DND-41 (cell line): ENCODE data around the gene APCDD1L.

Experiments used
- ATAC-seq: fragments of 200-7000 bp; cut with Tn5 transposase; 3 replicates; pipeline ENCODE4 v1.9.1; 2021; ENCODE audit warnings: low read depth; ENCODE audit not compliant: insufficient read depth
- DNase-seq: peaks from one replicate; pipeline ENCODE4 v3.0.0-alpha.2; 2020
- H2AFZ ChIP-seq: 2 replicates; pipeline ENCODE4 v1.6.0; 2012; ENCODE audit warnings: low read depth, low read length
- H3K27ac ChIP-seq: 2 replicates; pipeline ENCODE4 v1.5.1; 2012; ENCODE audit warnings: low read length, inconsistent platforms
- H3K27me3 ChIP-seq: fragments of 200-600 bp; sonication (generic); 2 replicates; pipeline ENCODE4 v1.6.0; 2012; ENCODE audit warnings: low read length, mild to moderate bottlenecking, inconsistent platforms; ENCODE audit not compliant: insufficient read depth, poor library complexity
- H3K36me3 ChIP-seq: 2 replicates; pipeline ENCODE4 v1.5.1; 2012; ENCODE audit warnings: low read length, inconsistent platforms; ENCODE audit not compliant: insufficient read depth
- H3K4me1 ChIP-seq: 2 replicates; pipeline ENCODE4 v1.5.1; 2012; ENCODE audit warnings: mild to moderate bottlenecking, low read length; ENCODE audit not compliant: insufficient read depth
- H3K4me2 ChIP-seq: 2 replicates; pipeline ENCODE4 v1.6.0; 2012; ENCODE audit warnings: mild to moderate bottlenecking, moderate library complexity, low read length, inconsistent platforms; ENCODE audit not compliant: insufficient read depth
- H3K4me3 ChIP-seq, 2 experiments: fragments of 200-600 bp in 1 of 2; shearing (Covaris generic) in 1 of 2; 2 replicates each; pipeline ENCODE4 v1.5.1; 2012 to 2016; ENCODE audit warnings: inconsistent platforms in 2 of 2, low read length in 2 of 2, mild to moderate bottlenecking in 2 of 2, low read depth in 1 of 2, moderate library complexity in 1 of 2
- H3K79me2 ChIP-seq: 2 replicates; pipeline ENCODE4 v1.6.0; 2012; ENCODE audit warnings: low read length, inconsistent platforms; ENCODE audit not compliant: insufficient read depth
- H3K9ac ChIP-seq: 2 replicates; pipeline ENCODE4 v1.6.0; 2012; ENCODE audit warnings: low read depth, mild to moderate bottlenecking, inconsistent platforms, low read length, moderate library complexity
- H3K9me3 ChIP-seq: 2 replicates; pipeline ENCODE4 v1.5.1; 2012; ENCODE audit warnings: low read length, moderate library complexity, mild to moderate bottlenecking, inconsistent platforms; ENCODE audit not compliant: insufficient read depth, severe bottlenecking
- H4K20me1 ChIP-seq: 2 replicates; pipeline ENCODE4 v1.6.0; 2012; ENCODE audit warnings: low read length; ENCODE audit not compliant: insufficient read depth
- CTCF ChIP-seq: IDR thresholded peaks from 2 replicates; pipeline ENCODE4 v1.5.1; 2012; ENCODE audit warnings: borderline replicate concordance, low read length, moderate library complexity, mild to moderate bottlenecking; ENCODE audit not compliant: poor library complexity, severe bottlenecking; ENCODE audit errors: extremely low read depth
- EZH2 ChIP-seq: IDR thresholded peaks from 3 replicates; pipeline ENCODE4 v1.6.1; 2012; ENCODE audit warnings: borderline replicate concordance, low read depth, mild to moderate bottlenecking, moderate library complexity, low read length, inconsistent platforms; ENCODE audit not compliant: severe bottlenecking

The APCDD1L gene

GRCh38 chr20:58546416-58546711 lies 31.2 kb upstream of the APCDD1L start:
- ATAC-seq, result no peak
- no peaks in the 10 kb centered on the region for H3K36me3 ChIP-seq

GRCh38 chr20:58545565-58546415 lies 30.6 kb upstream of the APCDD1L start:
- Histone ChIP-seq H3K4me1 (no peaks in the 10 kb centered on the region), H3K4me3 (no peak overlapping the region), H2AFZ (no peak overlapping the region), H3K79me2 (no peaks in the 10 kb centered on the region), H3K27ac (no peak overlapping the region), H3K27me3 (no peaks in the 10 kb centered on the region), H3K9ac (no peak overlapping the region), H4K20me1 (peaks cover 3% of the 10 kb centered on the region; the same call in 1 of the 2 replicates), H3K4me2 (no peak overlapping the region), H3K9me3 (no peaks in the 10 kb centered on the region), H3K36me3 (no peaks in the 10 kb centered on the region)
- DNase-seq (no peak), ATAC-seq (no peak)
- TF ChIP-seq EZH2 (no peak), CTCF (no peak)

More at GRCh38 chr20:58546416-58546711, 31.2 kb upstream of the APCDD1L start:
- no peak overlapping the region for H2AFZ ChIP-seq
- no peaks in the 10 kb centered on the region for H3K79me2 ChIP-seq
- H3K27ac ChIP-seq, result no peak overlapping the region
- no peaks in the 10 kb centered on the region for H3K4me1 ChIP-seq
- H4K20me1 ChIP-seq, result peaks cover 3% of the 10 kb centered on the region; the same call in 1 of the 2 replicates
- no peaks in the 10 kb centered on the region for H3K9me3 ChIP-seq
- no peak overlapping the region for H3K4me3 ChIP-seq
- no peak overlapping the region for H3K9ac ChIP-seq
- H3K27me3 ChIP-seq, result no peaks in the 10 kb centered on the region
- TF ChIP-seq EZH2 (no peak), CTCF (no peak)
- H3K4me2 ChIP-seq, result no peak overlapping the region
- DNase-seq, result no peak

- no peak overlapping the region for H2AFZ ChIP-seq
- H3K27ac ChIP-seq, result no peak overlapping the region
- peaks cover 3% of the 10 kb centered on the region; the same call in 1 of the 2 replicates for H4K20me1 ChIP-seq
- TF ChIP-seq EZH2, result no peak
- no peak overlapping the region for H3K4me3 ChIP-seq
- H3K4me2 ChIP-seq, result no peak overlapping the region
- H3K4me1 ChIP-seq, result no peaks in the 10 kb centered on the region
- no peak for ATAC-seq
- H3K79me2 ChIP-seq, result no peaks in the 10 kb centered on the region
- no peaks in the 10 kb centered on the region for H3K36me3 ChIP-seq
- DNase-seq, result no peak
- H3K9me3 ChIP-seq, result no peaks in the 10 kb centered on the region
- H3K27me3 ChIP-seq, result no peaks in the 10 kb centered on the region
- no peak overlapping the region for H3K9ac ChIP-seq
These were observed 29.7 kb upstream of the APCDD1L start for GRCh38 chr20:58544891-58545290.

GRCh38 chr20:58544286-58544685 lies 29.1 kb upstream of the APCDD1L start:
- H3K4me3 ChIP-seq, result no peak overlapping the region
- no peak overlapping the region for H3K4me2 ChIP-seq
- no peak overlapping the region for H3K27ac ChIP-seq
- no peak for ATAC-seq
- H3K9me3 ChIP-seq, result no peaks in the 10 kb centered on the region
- DNase-seq, result no peak
- H4K20me1 ChIP-seq, result 0 out of 2 replicates have a peak, but pooled peaks cover 3% of the 10 kb centered on the region
- H3K9ac ChIP-seq, result no peak overlapping the region
- H3K27me3 ChIP-seq, result no peaks in the 10 kb centered on the region
- no peaks in the 10 kb centered on the region for H3K36me3 ChIP-seq
- no peak for TF ChIP-seq EZH2
- TF ChIP-seq CTCF, result no peak
- no peak overlapping the region for H2AFZ ChIP-seq
- H3K79me2 ChIP-seq, result no peaks in the 10 kb centered on the region
- H3K4me1 ChIP-seq, result no peaks in the 10 kb centered on the region
